NB4 (cell line): ENCODE data around the gene GIPC2.

ENCODE experiments used
- MYC ChIP-seq: IDR thresholded peaks from 2 replicates; pipeline ENCODE4 v1.6.1; 2011; ENCODE audit warnings: low read depth, low read length
- POLR2A ChIP-seq: IDR thresholded peaks from 2 replicates; pipeline ENCODE4 v1.6.1; 2011; ENCODE audit warnings: mild to moderate bottlenecking; ENCODE audit not compliant: insufficient read length; ENCODE audit errors: extremely low read depth
- TF ChIP-seq, protein P1 (sequence below): IDR thresholded peaks from one replicate; pipeline ENCODE4 v1.5.1; 2012; ENCODE audit warnings: low read depth, low read length

DNA sequence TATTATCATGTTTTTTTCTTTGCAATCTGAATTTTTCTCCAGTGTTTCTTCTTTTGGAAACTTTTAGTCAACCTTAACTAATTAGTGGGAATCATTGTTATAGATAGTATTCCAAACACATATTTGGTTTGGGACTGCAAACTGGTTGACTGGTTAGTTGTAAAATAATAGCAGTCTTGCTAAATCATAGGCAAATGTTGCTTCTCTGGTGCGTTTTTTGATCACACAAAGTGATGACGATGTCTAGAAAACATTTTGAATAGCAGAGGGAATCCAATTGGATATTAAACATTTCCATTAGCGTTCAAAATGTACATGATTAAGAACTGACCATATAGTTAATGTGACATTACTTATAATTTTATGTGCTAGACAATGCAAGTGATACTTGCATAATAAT is 36.5 kb upstream of the GIPC2 start:
- TF ChIP-seq, protein P1, sequence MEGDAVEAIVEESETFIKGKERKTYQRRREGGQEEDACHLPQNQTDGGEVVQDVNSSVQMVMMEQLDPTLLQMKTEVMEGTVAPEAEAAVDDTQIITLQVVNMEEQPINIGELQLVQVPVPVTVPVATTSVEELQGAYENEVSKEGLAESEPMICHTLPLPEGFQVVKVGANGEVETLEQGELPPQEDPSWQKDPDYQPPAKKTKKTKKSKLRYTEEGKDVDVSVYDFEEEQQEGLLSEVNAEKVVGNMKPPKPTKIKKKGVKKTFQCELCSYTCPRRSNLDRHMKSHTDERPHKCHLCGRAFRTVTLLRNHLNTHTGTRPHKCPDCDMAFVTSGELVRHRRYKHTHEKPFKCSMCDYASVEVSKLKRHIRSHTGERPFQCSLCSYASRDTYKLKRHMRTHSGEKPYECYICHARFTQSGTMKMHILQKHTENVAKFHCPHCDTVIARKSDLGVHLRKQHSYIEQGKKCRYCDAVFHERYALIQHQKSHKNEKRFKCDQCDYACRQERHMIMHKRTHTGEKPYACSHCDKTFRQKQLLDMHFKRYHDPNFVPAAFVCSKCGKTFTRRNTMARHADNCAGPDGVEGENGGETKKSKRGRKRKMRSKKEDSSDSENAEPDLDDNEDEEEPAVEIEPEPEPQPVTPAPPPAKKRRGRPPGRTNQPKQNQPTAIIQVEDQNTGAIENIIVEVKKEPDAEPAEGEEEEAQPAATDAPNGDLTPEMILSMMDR: no peak
- TF ChIP-seq MYC: no peak
- no peak for TF ChIP-seq POLR2A
